ENCODE results near the gene NUAK1. TPM values are rescaled to one million over a fixed set of nuclear protein-coding genes. Genes with fewer than 3 reads are reported as not detected.

The NUAK1 gene
- total RNA-seq, 1 experiment from 2014 or later = 10.1 TPM

DNA sequence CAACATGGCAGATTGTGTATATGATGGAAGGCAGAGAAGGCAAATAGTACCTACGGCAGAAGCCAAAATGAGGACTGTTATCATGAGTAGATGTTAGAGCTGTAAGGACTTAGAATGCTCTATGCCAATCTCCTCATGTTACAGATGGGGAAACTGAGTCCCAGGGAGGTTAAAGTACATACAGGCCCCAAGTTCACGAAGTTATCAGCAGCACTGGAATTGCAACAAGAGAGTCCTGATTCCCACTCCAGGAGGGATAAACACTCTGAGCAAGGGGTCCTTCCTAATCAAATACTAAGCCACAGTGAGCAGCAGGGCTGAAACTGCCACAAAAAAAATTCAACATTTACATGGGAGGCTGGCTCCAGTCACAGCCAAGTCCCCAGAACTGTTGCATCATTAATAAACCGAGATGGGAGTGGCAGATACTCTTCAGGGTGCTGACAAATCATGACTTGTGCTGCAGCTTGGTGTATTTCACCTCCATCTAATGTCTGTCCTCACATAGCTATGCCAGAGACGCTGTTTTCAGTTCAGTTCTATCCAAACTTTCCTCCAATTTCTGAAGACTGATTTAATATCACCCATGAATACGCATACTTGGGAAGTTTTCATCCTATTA lies 24.2 kb downstream of the NUAK1 start:
- H3K79me1 ChIP-seq (ENCODE audit: insufficient read depth, low read depth, low read length, poor library complexity, severe bottlenecking) = peaks cover 5% of the 10 kb centered on the region
- H3K56ac ChIP-seq (ENCODE audit: insufficient read length, low read depth, low read length) = no peak overlapping the region
- H3K27me3 Mint-ChIP-seq (ENCODE audit: low read depth) = no peaks in the 10 kb centered on the region
- H3K9ac ChIP-seq (ENCODE audit: extremely low read depth, insufficient read length, low read length) = no peak overlapping the region
- H3K79me2 ChIP-seq (ENCODE audit: insufficient read depth, low read length) = peaks cover 18% of the 10 kb centered on the region; the same call in 1 of the 2 replicates
- no peaks in the 10 kb centered on the region for H4K20me1 ChIP-seq (ENCODE audit: control insufficient read depth, insufficient read depth, insufficient read length)
- no peak overlapping the region for H3K4me2 ChIP-seq (ENCODE audit: insufficient read depth, insufficient read length, low read length)
- H2AFZ ChIP-seq (ENCODE audit: low read length) = no peak overlapping the region
- no peak overlapping the region for H3K27ac Mint-ChIP-seq
- no peak overlapping the region for H3T11ph ChIP-seq (ENCODE audit: low read length)
- H3K4me3 Mint-ChIP-seq = no peak overlapping the region
- H3K9me3 Mint-ChIP-seq = no peaks in the 10 kb centered on the region
- H3K18ac ChIP-seq (ENCODE audit: insufficient read length, low read depth, low read length) = no peak overlapping the region
- H3K27me3 ChIP-seq (ENCODE audit: insufficient read depth, low read length) = no peaks in the 10 kb centered on the region
- H4K8ac ChIP-seq (replicated peaks; ENCODE audit: insufficient read length, low read depth, low read length) = no peak overlapping the region
- no peak overlapping the region for H2BK20ac ChIP-seq (ENCODE audit: low read depth, low read length, poor library complexity, severe bottlenecking)
- no peak overlapping the region for H2BK12ac ChIP-seq (ENCODE audit: insufficient read length, low read depth, low read length)
- no peaks in the 10 kb centered on the region for H3K9me3 ChIP-seq (ENCODE audit: control insufficient read depth, low read depth, low read length)
- no peak overlapping the region for H3K27ac ChIP-seq (ENCODE audit: insufficient read length, low read depth, low read length)
- no peaks in the 10 kb centered on the region for H3K23me2 ChIP-seq (ENCODE audit: insufficient read length, low read depth, low read length, poor library complexity, severe bottlenecking)
- H2BK5ac ChIP-seq (ENCODE audit: insufficient read length, low read length) = no peak overlapping the region
- no peaks in the 10 kb centered on the region for H3K36me3 Mint-ChIP-seq (ENCODE audit: insufficient read depth in 1 of 3, low read depth in 3 of 3)
- H3K14ac ChIP-seq (ENCODE audit: insufficient read depth, low read length) = no peak overlapping the region
- no peak overlapping the region for H3K4ac ChIP-seq (ENCODE audit: low read depth, low read length)
- no peak overlapping the region for H2BK15ac ChIP-seq (ENCODE audit: low read depth, low read length)
- H4K5ac ChIP-seq (ENCODE audit: insufficient read length, low read depth, low read length) = no peak overlapping the region
- H3K4me1 ChIP-seq (ENCODE audit: insufficient read depth, low read length) = peaks cover 23% of the 10 kb centered on the region; the same call in 1 of the 2 replicates
- no peak overlapping the region for H4K91ac ChIP-seq (ENCODE audit: insufficient read length, low read depth, low read length)
- no peak overlapping the region for H3K23ac ChIP-seq (ENCODE audit: insufficient read length, low read depth, low read length)
- no peak overlapping the region for H2AK5ac ChIP-seq (ENCODE audit: insufficient read length, low read length)
- peaks cover 63 to 71% of the 10 kb centered on the region in 2 experiments for H3K4me1 Mint-ChIP-seq
- no peak overlapping the region for H2BK120ac ChIP-seq (ENCODE audit: low read depth, low read length, poor library complexity, severe bottlenecking)
- WGBS (ENCODE audit: extremely low coverage, insufficient read length, low lambda C conversion rate) = no CpG with 5 or more reads among the region's 5 CpGs
- TF ChIP-seq, protein P1, sequence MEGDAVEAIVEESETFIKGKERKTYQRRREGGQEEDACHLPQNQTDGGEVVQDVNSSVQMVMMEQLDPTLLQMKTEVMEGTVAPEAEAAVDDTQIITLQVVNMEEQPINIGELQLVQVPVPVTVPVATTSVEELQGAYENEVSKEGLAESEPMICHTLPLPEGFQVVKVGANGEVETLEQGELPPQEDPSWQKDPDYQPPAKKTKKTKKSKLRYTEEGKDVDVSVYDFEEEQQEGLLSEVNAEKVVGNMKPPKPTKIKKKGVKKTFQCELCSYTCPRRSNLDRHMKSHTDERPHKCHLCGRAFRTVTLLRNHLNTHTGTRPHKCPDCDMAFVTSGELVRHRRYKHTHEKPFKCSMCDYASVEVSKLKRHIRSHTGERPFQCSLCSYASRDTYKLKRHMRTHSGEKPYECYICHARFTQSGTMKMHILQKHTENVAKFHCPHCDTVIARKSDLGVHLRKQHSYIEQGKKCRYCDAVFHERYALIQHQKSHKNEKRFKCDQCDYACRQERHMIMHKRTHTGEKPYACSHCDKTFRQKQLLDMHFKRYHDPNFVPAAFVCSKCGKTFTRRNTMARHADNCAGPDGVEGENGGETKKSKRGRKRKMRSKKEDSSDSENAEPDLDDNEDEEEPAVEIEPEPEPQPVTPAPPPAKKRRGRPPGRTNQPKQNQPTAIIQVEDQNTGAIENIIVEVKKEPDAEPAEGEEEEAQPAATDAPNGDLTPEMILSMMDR (conservative IDR thresholded peaks at IDR 0.05) = no peak
- DNase-seq = no peak

Data from H9 (cell line).